Activated CD8-positive, alpha-beta memory T cell treated with anti-CD3 and anti-CD28 coated beads for 48 hours (primary cell): ENCODE results near the gene AP2M1.
"Not testable (repeated sequence)": the region's sequence is repeated elsewhere in the genome, so short reads cannot be mapped to it uniquely, and the experiment has no call there.

Experiments
- DNase-seq, 3 experiments: peaks; one replicate each; pipeline ENCODE4 v3.0.0-alpha.2; 2020; ENCODE audit warnings: low read depth in 2 of 3, low spot score in 2 of 3

Gene AP2M1

DNA sequence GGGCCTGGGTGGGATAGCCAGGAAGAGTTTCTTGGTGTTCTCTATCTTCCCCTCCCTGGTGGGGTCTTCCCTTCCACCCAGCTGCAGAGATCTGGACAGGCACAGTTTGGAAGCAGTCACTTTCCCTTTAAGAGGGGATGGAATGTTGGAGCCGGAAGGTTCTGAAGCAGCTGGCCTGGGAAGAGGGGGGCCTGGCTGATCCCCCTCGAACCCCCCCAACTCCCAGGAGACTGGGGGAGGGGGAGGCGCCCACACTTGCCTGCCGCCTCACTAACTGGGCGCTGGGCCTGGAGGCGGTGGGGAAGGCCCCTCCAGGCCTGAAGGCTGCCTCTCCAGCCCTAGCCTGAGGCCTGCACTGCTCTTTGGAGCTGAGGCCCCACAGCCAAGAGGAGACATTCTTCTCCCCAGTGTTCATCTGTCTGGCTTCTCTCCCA lies 18.1 kb upstream of the AP2M1 start:
- DNase-seq, result no peak

DNA sequence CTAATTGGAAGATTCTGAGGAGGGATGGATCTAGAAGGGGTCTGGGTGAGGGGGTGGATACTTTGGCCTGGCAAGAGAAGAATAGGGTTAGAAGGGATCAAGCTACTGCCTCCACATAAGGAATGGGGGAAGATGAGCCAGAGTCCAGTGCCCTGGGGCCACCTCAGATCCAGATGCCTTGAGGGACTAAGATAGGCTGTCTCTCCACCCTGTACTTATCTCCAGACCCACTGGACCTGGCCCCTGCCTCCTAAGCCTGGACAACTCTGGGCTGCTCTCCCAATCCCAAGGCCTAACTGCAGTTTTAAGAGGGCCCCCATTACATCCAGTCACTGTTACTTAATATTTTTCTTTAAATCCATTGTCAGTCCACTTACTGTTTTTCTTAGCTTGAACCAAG lies 17.4 kb upstream of the AP2M1 start:
- no peak for DNase-seq

DNA sequence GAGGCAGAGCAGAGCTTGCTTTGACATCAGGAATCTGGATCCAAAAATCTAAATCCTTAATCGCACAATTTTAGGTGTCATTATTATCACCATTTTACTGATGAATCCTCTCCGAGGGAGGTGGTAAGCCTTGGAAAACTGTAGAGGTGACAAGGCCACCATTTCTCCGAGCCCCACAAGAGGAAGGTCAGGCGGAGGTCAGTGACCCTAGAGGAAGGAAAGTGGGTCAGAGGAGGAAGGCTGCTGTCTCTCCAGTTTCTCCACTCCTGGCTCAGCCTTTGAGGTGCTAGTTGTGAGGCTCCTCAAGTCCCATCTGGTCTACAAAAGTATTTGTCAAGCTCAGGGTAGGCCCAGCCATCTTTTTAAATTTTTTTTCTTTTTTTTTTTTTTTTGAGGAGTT lies 16.3 kb upstream of the AP2M1 start:
- DNase-seq, result no peak

DNA sequence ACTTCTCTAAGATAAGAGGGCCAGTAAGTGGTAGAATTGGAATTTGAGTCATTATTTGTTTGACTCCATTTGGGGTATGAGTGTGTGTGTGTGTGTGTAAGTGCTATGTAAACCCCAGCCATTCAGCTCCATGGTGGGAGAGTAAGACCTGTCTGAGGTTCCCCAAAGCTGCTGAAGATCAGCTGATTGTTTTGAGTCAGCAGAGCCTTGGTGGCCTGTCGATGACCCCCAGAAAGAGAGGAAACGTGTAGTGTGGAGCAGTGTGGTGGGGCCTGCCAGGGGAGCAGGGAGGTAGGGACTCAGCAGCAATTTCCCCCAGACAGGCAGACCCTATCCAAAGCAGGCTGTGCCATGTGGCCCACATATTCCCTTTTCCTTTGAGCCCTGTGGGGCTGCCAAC lies 14.2 kb upstream of the AP2M1 start:
- no peak for DNase-seq

DNA sequence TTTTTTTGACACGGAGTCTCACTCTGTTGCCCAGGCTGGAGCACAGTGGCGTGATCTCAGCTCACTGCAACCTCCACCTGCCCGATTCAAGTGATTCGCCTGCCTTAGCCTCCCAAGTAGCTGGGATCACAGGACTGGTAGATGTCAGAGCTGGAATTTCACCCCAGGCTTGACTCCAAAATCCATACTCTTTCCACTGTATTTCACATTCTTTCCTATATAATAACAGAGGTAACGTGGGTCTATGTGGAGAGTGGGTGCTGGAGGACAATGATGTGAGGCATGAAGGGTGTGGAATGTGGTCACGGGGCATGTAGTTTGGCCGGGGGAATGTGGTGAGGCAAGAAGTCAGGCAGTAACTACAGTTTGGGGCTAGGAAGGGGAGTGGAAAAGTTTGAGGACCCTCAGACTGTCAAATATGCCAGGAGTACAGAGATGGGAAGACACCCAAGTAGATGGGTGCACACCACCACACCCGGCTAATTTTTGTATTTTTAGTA lies 12.0 kb upstream of the AP2M1 start:
- DNase-seq, result not testable (repeated sequence)

DNA sequence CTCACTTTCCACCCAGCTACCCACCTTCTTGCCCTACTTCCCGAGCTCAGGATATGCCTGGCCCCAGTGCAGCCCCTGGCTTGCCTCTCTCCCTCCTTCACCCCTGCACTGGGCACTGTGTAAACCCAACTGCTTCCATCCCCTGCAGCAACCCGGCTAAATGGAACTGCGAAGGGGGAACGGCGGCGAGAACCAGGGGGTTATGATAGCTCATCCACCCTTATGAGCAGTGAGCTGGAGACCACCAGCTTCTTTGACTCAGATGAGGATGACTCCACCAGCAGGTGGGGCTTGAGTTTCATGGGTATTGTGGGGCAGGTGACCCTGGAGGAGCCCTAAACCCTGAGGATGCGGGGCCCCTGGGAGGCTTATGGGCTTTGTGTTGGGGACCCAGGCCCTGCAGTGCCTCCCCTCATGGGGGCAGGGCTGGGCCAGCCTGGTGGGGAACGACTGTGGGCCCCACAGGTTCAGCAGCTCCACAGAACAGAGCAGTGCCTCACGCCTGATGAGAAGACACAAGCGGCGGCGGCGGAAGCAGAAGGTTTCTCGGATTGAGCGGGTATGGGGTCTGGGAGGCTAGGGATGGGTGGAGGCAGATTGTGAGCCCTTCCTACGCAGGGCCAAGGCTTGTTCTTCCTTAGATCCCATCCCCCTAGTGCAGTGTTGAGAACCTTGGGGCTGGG lies 9.9 kb upstream of the AP2M1 start:
- no peak for DNase-seq

DNA sequence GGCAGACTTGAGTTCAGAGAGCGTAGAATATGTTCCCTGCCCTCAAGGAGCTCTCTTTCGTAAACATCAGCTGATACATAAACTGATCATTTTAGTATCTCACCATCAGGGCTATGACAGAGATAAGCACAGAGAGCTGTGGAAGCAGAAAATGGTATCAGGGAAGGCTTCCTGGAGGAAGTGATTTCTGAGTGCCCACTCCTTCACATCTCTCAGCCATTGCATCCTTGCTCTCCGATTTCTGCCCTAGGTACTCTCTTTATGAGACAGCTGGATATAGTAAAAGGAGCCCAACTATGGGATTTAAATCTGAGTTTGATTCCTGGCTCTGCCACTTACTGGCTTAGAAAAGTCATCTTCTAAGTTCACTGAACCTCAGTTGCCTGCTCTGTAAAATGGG lies 9.1 kb upstream of the AP2M1 start:
- no peak for DNase-seq

DNA sequence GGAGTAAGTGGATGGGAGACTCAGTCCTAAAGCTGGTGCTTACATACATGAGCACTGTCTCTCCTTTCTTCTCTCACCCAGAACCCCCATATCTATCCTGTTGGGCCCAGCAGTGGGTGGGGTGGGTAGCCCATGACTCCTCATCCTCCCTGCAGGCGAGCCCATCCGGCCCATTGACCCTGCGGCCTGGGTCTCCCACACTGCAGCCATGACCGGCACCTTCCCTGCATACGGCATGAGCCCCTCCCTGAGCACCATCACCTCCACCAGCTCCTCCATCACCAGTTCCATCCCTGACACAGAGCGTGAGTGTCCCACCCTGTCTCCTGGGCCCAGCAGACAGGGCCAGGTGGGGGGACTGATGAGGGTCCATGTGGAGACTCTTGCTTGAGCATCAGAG lies 8.0 kb upstream of the AP2M1 start:
- DNase-seq, result no peak

DNA sequence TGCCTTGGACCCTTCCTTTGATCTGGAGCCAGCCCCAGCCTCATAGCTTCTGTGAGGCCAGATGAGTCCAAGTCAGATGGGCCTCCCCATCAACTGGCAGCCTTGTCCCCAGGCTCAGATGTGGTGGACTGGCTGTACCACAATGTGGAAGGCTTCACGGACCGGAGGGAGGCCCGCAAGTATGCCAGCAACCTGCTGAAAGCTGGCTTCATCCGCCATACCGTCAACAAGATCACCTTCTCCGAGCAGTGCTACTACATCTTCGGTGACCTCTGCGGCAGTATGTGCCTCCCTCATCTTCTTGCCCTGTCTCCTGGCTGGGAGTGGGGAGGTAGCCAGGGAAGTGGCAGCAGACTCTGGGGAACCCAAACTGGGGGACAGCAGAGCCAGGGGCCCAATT lies 6.9 kb upstream of the AP2M1 start:
- no peak for DNase-seq

DNA sequence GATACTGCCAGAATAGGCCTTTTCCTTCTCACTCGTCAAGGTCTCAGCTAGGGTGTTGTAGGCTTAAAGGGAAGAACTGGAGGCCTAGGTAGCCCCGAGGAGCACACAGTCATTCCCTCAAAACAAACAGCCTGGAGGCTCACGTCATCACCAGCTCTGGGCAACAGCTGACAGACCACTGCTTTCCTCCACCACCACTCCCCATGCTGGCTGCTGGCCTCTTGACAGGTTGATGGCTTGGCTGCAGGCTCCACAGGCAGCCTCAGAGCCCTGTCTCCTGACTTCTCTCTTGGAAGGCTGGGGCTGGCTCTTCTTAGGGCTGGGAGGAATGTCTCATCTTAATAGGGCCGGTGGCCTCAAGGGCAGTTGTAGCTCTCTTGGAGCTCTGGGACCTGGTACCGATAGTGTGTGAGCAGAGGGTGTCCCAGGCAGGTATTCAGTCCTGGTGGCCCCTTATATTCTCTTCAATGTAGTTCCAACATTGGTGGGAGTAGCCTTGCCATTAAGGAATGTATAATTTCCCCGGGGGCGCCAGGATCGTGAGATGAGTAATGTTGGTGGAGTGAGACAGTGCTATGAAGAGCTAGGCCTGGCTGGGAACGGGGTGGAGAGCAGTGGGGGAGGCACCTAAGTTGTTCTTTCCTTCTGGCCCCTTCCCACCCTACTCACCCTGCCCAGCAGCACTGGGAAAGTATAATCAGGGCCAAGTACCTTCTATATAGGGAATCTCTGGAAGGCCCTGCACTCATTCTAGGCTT lies 6.1 kb upstream of the AP2M1 start:
- no peak for DNase-seq

DNA sequence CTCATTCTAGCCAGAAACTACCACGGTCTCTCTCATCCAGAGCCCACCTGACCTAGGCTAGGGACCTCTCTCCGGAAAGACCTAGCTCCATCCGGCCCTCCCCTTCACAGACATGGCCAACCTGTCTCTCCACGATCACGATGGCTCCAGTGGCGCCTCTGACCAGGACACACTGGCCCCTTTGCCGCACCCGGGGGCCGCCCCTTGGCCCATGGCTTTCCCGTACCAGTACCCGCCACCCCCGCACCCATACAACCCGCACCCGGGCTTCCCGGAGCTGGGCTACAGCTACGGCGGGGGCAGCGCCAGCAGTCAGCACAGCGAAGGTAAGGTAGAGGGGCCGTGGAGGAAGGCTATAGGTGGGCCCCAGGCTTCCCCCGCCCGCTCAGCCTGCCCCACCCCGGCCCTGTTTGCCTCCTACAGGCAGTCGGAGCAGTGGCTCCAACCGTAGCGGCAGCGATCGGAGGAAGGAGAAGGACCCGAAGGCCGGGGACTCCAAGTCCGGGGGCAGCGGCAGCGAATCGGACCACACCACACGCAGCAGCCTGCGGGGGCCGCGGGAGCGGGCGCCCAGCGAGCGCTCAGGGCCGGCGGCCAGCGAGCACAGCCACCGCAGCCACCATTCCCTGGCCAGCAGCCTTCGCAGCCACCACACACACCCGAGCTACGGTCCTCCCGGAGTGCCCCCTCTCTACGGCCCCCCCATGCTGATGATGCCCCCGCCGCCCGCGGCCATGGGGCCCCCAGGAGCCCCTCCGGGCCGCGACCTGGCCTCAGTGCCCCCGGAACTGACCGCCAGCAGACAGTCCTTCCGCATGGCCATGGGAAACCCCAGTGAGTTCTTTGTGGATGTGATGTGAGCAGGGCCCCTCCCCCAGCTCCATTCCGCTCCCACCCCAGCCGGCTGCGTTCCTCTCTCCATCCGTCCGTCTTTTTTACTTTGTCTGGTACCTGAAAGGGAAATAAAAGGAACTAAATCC lies 4.5 kb upstream of the AP2M1 start:
- DNase-seq, result no peak

DNA sequence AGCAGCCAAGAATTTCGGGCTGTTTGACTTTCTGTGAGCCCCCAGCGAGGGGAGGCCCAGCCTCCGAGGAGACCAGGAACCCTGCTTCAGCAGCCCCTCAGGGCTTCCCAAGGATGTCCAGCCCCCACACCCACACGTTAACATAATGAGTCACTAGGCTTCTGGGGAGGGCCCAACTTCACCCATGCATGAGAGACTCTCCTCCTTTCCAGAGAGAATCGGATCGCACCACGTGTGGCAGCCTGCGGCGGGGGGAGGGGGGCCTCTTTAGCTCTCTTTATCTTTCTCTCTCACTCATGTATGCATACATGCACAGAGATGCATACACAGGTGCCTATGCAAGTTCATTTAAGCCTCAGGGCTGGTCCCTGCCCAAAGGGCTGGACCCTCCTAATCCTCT lies 3.1 kb upstream of the AP2M1 start:
- no peak for DNase-seq

DNA sequence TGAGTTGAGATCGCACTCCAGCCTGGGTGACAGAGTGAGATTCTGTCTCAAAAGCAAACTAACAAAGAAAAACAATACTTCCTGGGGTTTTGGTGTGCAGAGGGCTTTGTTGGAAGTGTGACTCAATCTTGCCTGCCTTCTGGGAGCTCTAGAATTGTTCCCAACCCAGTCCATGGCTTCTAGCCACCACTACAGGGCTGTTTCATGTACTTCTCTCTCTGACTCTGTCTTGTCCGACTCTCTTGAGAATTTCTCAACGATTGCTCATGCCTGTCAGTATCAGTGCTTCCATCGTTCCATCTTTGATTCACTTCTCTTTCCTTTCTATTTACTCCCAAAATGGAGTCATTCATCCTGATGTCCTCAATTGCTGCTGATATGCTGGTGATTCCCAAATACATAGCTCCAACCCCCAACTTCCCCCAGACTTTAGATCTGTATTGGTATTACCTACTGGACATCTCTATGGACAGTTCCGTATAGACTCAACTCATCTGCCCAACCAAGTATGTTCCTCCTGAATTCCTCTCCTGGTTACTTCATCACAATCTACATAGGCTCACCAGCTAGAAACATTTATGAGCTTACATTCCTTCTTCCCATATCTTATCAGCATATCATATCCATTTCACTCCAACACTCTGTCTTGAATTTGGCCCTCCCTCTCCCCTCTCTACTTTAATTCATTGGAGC lies 1.8 kb upstream of the AP2M1 start:
- no peak for DNase-seq

DNA sequence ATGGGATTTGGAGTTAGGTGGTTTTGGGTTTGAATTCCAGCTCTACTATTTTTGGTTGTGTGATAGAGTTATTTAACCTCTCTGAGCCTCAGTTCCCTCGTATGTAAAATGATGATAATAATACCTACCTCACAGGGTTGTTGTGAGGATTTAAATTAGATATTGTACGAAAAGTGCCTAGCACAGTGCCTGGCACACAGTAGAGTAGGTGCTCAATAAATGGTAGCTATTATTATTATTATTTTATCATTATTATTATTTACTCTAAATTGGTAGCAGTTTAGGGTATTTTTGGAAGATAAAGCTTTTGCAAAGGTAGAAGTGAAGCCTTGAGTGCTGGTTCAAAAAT lies 1.3 kb upstream of the AP2M1 start:
- no peak for DNase-seq

DNA sequence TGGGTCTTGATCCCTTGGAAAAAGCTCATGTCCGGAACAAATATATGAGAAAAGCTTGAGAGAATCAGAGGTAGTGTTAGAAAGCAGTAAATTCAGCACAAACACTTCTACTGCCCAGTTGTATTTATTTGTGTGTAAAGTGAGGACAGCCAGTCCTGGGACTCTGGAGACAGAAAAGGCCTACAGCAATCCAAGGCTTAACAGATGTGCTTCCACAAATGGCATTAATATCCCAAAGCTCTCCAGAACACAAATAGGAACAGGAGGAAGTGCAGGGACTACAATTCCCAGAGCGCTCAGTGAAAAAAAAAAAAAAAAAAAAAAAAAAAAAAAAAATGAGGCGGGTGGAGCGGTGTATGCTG lies 390 bp upstream of the AP2M1 start:
- no peak for DNase-seq

DNA sequence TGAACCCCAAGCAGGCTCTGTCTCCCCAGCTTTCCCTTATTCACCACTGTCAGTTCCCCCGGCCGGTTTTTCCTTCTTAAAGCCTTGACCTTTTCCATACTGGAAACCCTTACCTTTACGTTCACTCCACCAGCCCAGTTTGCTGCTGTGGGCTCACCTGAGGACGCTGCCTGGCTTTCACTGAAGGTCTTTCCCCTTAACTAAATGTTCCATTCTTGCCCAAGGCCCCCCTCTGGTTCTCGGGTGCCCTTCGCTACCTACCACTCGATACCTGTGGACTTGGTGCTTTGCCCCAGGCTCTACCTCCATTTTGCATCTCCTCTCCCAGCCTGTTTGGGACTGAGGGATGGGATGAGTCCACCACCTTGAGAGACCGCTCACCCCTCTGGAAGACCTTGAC lies 851 bp downstream of the AP2M1 start:
- no peak for DNase-seq

DNA sequence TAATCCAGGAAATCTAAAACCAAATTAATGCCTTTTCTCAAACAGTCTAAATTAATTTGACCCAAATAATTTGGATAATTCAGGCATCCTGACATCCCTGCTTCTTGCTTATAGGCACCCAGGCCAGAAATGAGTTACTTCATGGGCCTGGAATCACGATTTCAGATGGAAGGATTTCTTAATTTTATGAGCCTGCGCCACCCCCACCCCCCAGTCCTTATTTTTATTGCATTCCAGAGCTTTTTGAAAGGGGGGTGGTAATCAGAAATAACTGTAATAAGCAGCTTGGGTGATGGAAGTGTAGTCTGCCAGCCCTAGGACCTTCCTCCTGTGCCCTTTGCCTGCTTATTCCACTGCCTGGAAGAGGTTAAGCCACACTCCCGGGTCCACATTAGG lies 1.3 kb downstream of the AP2M1 start:
- no peak for DNase-seq

DNA sequence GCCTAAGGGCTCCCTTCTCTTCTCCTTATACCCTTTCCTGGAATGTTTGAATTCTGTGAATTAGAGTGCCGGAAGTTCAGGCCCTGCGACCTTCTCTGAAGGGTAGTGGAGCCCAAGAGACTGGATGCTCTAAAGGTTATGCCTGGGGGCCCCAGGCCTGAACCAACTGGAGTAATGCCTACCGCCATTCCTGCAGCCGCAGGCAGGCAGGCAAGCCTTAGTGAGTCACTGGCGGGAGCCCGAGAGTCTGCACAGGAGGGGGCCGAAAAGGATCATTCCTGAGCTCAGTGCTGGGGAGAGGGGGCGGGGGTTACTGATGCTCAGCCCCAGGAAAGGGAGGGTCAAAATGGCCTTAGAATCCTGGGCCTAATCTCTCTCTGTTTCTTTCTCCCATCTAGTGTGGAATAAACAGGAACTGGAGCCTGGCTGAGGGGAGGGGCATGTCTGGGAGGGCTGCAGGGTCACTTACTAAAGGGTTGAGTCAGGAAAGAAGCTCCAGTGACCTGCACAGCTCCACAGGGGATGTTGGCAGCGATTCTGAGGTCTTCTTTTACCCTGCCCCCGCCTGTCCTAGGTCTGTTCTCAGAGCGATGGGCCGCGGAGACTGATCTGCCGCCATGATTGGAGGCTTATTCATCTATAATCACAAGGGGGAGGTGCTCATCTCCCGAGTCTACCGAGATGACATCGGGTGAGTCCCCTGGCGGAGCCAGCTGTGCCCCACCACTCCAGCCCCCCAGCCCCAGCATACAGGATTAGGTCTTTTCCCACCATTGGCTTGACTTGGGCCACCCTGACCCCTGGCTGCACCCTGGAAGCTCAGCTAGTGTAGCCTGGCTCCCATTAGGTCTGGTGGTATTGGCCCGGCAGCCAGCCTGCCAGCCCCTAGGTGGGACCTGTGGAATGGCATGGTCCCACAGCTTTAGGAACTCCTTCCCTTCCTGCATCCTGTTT lies 2.0 kb downstream of the AP2M1 start:
- no peak for DNase-seq

DNA sequence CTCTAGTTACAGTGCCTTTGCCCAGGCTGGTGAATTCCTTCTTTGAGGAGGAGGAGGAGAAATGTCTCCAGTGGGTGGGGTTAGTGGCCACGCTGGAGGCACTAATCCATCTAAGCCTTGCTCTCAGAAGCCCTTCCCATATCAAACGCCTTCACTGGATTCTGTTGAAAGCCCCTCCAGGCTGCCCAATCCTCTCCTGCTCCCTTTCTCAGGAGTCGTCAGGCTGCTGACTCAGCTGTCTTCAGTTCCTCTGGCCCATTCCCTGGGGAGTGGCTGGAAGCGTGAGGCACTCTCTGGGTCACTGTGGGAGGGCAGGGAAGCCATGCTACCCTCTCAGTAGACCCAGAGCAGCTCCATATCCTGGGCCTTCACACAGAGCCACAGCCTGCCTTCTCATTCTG lies 2.7 kb downstream of the AP2M1 start:
- DNase-seq, result no peak

DNA sequence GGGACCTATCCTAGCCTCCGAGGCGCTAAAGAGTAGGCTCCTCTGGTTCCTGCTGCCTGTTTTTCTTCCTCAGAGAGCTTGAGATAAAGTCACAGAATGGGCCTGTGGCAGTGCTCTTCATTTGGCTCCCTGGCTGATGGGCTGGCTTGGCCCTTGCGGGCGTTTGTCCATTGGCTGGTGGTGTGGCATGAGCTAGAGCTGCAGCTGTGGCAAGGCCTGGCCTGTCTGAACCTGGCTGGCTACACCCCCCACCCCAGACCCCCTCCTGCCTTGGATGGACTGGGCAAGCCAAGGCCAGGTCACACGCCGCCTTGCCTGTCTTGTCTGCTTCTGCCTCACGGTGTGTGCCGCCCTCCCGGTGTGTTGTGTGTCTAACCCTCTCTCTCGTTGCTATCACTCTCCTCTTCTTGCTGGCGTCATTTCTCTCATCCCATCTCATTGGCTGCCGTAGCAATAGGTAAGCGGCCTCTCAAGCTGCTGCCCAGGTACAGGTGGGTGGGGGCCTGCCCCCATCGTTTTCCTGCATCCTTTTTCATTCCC lies 3.2 kb downstream of the AP2M1 start:
- DNase-seq, result no peak
